HG03565 (cell line): ENCODE results near the gene ADAMTS17.

Experiments used
- ATAC-seq: cut with Tn5 transposase; IDR thresholded peaks from one replicate; pipeline ENCODE4 v1.9.1; 2021; ENCODE audit warnings: mild to moderate bottlenecking, moderate library complexity; ENCODE audit not compliant: unreplicated experiment

Gene ADAMTS17

GRCh38 chr15:100143378-100143777 is 198.4 kb downstream of the ADAMTS17 start:
- ATAC-seq: no peak

- no peak for ATAC-seq
Observed at GRCh38 chr15:100141311-100142001, 200.3 kb downstream of the ADAMTS17 start.

GRCh38 chr15:100140527-100141308 is 201.1 kb downstream of the ADAMTS17 start:
- no peak for ATAC-seq

- ATAC-seq: no peak
Observed at GRCh38 chr15:100134586-100134985, 207.2 kb downstream of the ADAMTS17 start.

GRCh38 chr15:100134089-100134583 is 207.6 kb downstream of the ADAMTS17 start:
- ATAC-seq: no peak

- ATAC-seq: no peak
Observed at GRCh38 chr15:100133001-100133400, 208.8 kb downstream of the ADAMTS17 start.

GRCh38 chr15:100132309-100132708 is 209.5 kb downstream of the ADAMTS17 start:
- ATAC-seq: no peak

GRCh38 chr15:100131321-100132224 is 210.2 kb downstream of the ADAMTS17 start:
- ATAC-seq: no peak

- ATAC-seq: no peak
Observed at GRCh38 chr15:100129677-100130076, 212.1 kb downstream of the ADAMTS17 start.

- ATAC-seq: no peak
Observed at GRCh38 chr15:100125401-100126191, 216.2 kb downstream of the ADAMTS17 start.

GRCh38 chr15:100124936-100125335 is 216.8 kb downstream of the ADAMTS17 start:
- no peak for ATAC-seq

GRCh38 chr15:100124361-100124760 is 217.4 kb downstream of the ADAMTS17 start:
- no peak for ATAC-seq

- no peak for ATAC-seq
Observed at GRCh38 chr15:100123611-100124010, 218.2 kb downstream of the ADAMTS17 start.

- ATAC-seq: no peak
Observed at GRCh38 chr15:100121285-100121684, 220.5 kb downstream of the ADAMTS17 start.

- ATAC-seq: no peak
Observed at GRCh38 chr15:100120111-100120510, 221.7 kb downstream of the ADAMTS17 start.

GRCh38 chr15:100118546-100118945 is 223.2 kb downstream of the ADAMTS17 start:
- no peak for ATAC-seq

GRCh38 chr15:100116416-100117190 is 225.2 kb downstream of the ADAMTS17 start:
- ATAC-seq: no peak

GRCh38 chr15:100115711-100116090 is 226.1 kb downstream of the ADAMTS17 start:
- ATAC-seq: no peak

- ATAC-seq: no peak
Observed at GRCh38 chr15:100115066-100115710, 226.6 kb downstream of the ADAMTS17 start.
